OCI-LY1 (cell line): ENCODE measurements around the gene UFC1.

Experiments used
- CTCF ChIP-seq: fragments of 200-600 bp; sonication (generic), shearing (Covaris generic); IDR thresholded peaks from 2 replicates; pipeline ENCODE4 v1.5.1; 2017; ENCODE audit warnings: mild to moderate bottlenecking, antibody characterized with exemption, low read length, moderate library complexity, mixed read lengths
- EZH2 ChIP-seq: fragments of 200-600 bp; sonication (generic), shearing (Covaris generic); IDR thresholded peaks from 2 replicates; pipeline ENCODE4 v1.8.0; 2017; ENCODE audit warnings: borderline replicate concordance, mixed run types, mild to moderate bottlenecking, antibody characterized with exemption, low read length, moderate library complexity, mixed read lengths

- no peak for TF ChIP-seq CTCF
- no peak for TF ChIP-seq EZH2
Observed at GRCh38 chr1:161177936-161178244, 24.1 kb downstream of the UFC1 start.
